A549 treated with Mapracorat at 1 μM for 4 hours (cell line): ENCODE measurements around the gene ZDHHC3. TPM values are rescaled to one million over a fixed set of nuclear protein-coding genes. Genes with fewer than 3 reads are reported as not detected.

ENCODE experiments used
- total RNA-seq: library from RNA; stranded (reverse); fragments of 200-300 nt; extraction: Qiagen RNA extraction; gene quantifications from 5 replicates; pipeline ENCODE4 v1.2.3, GENCODE V29; 2022

The ZDHHC3 gene, protein sequence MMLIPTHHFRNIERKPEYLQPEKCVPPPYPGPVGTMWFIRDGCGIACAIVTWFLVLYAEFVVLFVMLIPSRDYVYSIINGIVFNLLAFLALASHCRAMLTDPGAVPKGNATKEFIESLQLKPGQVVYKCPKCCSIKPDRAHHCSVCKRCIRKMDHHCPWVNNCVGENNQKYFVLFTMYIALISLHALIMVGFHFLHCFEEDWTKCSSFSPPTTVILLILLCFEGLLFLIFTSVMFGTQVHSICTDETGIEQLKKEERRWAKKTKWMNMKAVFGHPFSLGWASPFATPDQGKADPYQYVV
- total RNA-seq, result 40.4 to 42.6 TPM (median 42.4 TPM) in 5 replicates

DNA sequence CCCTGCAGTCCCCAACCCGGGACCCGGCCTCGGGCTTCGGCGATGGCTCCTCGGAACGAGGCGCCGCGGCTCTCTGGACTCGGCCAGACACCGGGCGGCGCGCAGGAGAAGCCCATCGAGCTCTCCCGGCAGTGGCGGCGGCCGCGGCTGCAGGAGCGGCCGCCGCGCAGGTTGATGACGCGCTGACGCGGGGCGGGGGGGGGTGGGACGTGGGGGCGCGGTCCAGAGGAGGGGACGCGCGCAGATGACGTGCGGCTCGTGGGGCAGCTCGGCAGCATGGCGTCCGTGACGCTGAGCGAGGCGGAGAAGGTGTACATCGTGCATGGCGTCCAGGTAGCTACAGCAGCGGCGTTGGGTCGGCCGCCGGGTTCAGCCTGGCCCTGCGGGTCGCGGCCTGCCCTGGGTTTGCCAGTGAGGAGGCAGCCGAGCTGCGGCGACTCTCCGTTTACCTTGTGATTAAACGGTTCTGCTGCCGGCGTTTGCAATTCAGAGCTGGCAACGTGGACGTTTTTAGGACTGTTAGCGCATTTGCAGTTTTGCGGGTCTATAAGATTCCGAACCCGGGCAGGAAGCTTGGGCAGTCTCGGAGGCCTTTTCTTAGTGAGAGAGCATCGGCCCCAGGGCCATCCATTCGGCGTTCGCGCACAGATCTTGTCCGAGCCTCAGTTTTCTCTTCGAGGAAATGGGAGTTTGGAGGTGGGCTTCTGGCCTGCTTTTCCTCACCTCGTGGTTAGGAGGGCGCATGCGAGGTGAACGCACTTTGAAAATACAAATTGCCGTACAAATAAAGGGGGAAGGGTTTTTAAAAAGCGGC, at the start of gene ZDHHC3, which contains the start of gene EXOSC7:
ZDHHC3 (minus strand) TSS at position 173 of the 814 bp plus-strand sequence. CDS start 16,738 bp downstream, outside the sequence.
EXOSC7 (plus strand) TSS at position 243 of the 814 bp plus-strand sequence; CDS start at position 277, 34 bp downstream.

Other genes starting within 250 kb of the ZDHHC3 start
- not detected in 5 replicates for gene ZNF501, start 246.5 kb downstream of the ZDHHC3 start, total RNA-seq
- 9.7 to 16.8 TPM (median 13.9 TPM) in 5 replicates for gene KIAA1143, start 214.6 kb downstream of the ZDHHC3 start, total RNA-seq
- 7.5 to 10.8 TPM (median 8.1 TPM) in 5 replicates for gene KIF15, start 214.4 kb downstream of the ZDHHC3 start, total RNA-seq
- 7.3 to 12.5 TPM (median 11.5 TPM) in 5 replicates for gene TMEM42, start 114.3 kb downstream of the ZDHHC3 start, total RNA-seq
- gene TGM4, start 101.6 kb downstream of the ZDHHC3 start, total RNA-seq, result 0.07 to 0.30 TPM (median 0.14 TPM) in 5 replicates
- 42.2 to 52.6 TPM (median 46.8 TPM) in 5 replicates for gene EXOSC7, start 70 bp upstream of the ZDHHC3 start, total RNA-seq
- 0.27 TPM in 1 of 5 replicates, not detected in the others for gene CLEC3B, start 50.1 kb upstream of the ZDHHC3 start, total RNA-seq
- gene CDCP1, start 170.2 kb upstream of the ZDHHC3 start, total RNA-seq, result 7.7 to 9.6 TPM (median 8.3 TPM) in 5 replicates